ENCODE results near the gene VIPR2. TPM values are rescaled to one million over a fixed set of nuclear protein-coding genes. Genes with fewer than 3 reads are reported as not detected.

Gene VIPR2
- total and polyA plus RNA-seq, 4 donors: 0.02 to 0.91 (median 0.73) TPM

DNA sequence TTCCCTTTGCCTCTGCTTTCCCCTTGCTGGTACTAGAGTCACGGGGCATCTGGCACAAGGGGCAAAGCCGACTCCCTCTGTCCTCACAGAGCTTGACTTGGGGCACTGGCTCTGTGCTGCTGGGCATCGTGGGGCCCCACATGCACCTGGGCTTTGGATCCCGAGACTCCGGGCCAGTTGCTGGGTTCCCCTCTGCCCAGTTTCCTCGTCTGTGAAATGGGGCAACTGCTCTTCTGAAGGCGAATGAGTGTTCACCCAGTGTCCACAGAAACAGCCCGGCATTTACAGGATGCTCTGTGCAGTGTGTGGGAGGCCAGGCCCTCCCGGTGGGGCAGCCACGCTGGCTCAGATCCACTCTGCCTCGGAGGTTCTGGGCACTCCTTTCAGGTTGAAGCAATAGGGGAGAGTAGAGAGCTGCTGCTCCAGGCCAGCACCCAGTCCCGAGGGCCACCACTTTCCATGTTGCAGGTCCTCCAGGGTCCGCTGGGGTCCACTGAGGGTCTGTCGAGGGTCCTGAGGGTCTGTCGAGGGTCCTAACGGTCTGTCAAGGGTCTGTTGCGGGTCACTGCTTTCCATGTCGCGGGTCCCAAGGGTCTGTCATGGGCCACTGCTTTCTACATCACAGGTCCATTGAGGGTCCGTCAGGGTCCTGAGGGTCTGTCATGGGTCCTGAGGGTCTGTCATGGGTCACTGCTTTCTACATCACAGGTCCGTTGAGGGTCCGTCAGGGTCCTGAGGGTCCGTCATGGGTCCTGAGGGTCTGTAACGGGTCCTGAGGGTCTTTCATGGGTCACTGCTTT, 103.6 kb downstream of the VIPR2 start:
- TF ChIP-seq, protein P1, sequence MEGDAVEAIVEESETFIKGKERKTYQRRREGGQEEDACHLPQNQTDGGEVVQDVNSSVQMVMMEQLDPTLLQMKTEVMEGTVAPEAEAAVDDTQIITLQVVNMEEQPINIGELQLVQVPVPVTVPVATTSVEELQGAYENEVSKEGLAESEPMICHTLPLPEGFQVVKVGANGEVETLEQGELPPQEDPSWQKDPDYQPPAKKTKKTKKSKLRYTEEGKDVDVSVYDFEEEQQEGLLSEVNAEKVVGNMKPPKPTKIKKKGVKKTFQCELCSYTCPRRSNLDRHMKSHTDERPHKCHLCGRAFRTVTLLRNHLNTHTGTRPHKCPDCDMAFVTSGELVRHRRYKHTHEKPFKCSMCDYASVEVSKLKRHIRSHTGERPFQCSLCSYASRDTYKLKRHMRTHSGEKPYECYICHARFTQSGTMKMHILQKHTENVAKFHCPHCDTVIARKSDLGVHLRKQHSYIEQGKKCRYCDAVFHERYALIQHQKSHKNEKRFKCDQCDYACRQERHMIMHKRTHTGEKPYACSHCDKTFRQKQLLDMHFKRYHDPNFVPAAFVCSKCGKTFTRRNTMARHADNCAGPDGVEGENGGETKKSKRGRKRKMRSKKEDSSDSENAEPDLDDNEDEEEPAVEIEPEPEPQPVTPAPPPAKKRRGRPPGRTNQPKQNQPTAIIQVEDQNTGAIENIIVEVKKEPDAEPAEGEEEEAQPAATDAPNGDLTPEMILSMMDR (IDR thresholded peaks at IDR 0.05; ENCODE audit: control extremely low read depth, extremely low read depth): no peak
- Histone ChIP-seq H3K4me1 (ENCODE audit: control insufficient read depth in 5 of 5, insufficient read depth in 5 of 5, low read length in 5 of 5) (peaks cover 0 to 7% (median 0%) of the 10 kb centered on the region in 5 donors), H3K36me3 (ENCODE audit: control insufficient read depth in 4 of 4, insufficient read depth in 4 of 4, low read length in 4 of 4) (no peaks in the 10 kb centered on the region), H3K27me3 (ENCODE audit: control insufficient read depth in 3 of 3, insufficient read depth in 3 of 3, low read length in 2 of 3) (no peaks in the 10 kb centered on the region), H3K27ac (ENCODE audit: low read depth in 1 of 2, low read length in 1 of 2) (no peak overlapping the region), H3K9ac (ENCODE audit: insufficient read depth in 1 of 2, low read length in 2 of 2) (no peak overlapping the region), H3K9me3 (ENCODE audit: control insufficient read depth in 4 of 4, insufficient read depth in 3 of 4, low read length in 3 of 4) (peaks cover 0 to 3% (median 0%) of the 10 kb centered on the region in 4 donors), H3K4me3 (no peak overlapping the region)
- 93 to 94% methylated on average over 24 of the region's 24 CpGs for WGBS, 2 donors
- ATAC-seq (ENCODE audit: insufficient read depth, low FRiP score): no peak
- DNase-seq: peak in 1 of 3 donors; percentile 6

DNA sequence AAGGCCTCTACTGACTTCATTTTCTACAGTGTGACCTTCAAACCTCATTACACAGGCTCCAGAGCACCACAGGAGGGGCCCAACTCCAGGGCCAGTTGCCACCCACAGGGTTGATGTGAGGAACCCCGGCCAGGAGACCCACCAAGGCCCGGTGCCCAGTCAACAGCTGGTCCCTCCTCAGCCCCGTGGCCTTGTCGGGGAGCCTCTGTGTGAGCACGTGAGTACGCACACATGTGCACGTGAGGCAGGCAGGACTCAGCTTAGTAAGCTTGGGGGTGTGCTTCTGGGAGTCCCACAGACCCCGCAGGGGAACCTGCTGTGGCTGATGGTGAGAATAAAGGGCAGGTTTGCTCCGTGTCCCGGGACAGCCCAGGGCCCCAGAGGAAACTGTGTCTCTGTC, 104.5 kb downstream of the VIPR2 start:
- peaks cover 0 to 7% (median 0%) of the 10 kb centered on the region in 5 donors for H3K4me1 ChIP-seq (ENCODE audit: control insufficient read depth in 5 of 5, insufficient read depth in 5 of 5, low read length in 5 of 5)
- H3K4me3 ChIP-seq: no peak overlapping the region
- no peak overlapping the region for H3K9ac ChIP-seq (ENCODE audit: insufficient read depth in 1 of 2, low read length in 2 of 2)
- peak in 1 of 3 donors; percentile 6 for DNase-seq
- TF ChIP-seq, protein P1 (IDR thresholded peaks at IDR 0.05; ENCODE audit: control extremely low read depth, extremely low read depth): no peak
- H3K36me3 ChIP-seq (ENCODE audit: control insufficient read depth in 4 of 4, insufficient read depth in 4 of 4, low read length in 4 of 4): no peaks in the 10 kb centered on the region
- H3K27ac ChIP-seq (ENCODE audit: low read depth in 1 of 2, low read length in 1 of 2): no peak overlapping the region
- ATAC-seq (ENCODE audit: insufficient read depth, low FRiP score): no peak
- 83 to 86% methylated on average over 10 of the region's 10 CpGs for WGBS, 2 donors
- no peaks in the 10 kb centered on the region for H3K27me3 ChIP-seq (ENCODE audit: control insufficient read depth in 3 of 3, insufficient read depth in 3 of 3, low read length in 2 of 3)
- peaks cover 0 to 3% (median 0%) of the 10 kb centered on the region in 4 donors for H3K9me3 ChIP-seq (ENCODE audit: control insufficient read depth in 4 of 4, insufficient read depth in 3 of 4, low read length in 3 of 4)

DNA sequence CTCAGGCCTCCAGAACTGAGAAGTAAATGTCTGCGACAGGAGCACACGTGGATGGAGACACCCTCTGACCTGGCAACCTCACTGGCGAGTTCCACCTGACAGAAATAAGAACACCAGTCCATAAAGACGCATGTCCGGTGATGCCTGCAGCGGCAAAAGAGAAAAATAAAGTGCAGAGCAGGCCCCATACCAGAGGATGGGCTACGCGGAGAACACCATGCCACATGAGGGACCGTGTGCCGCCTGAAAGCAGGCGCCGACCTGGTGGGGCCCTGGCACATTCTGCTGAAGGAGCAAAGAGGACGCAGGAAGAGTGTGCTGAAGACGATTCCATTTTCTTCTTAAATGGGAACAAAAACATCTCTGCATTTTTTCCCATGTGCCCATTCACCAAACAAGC, 105.0 kb downstream of the VIPR2 start:
- DNase-seq: no peak
- H3K4me1 ChIP-seq (ENCODE audit: control insufficient read depth in 5 of 5, insufficient read depth in 5 of 5, low read length in 5 of 5): peaks cover 0 to 7% (median 0%) of the 10 kb centered on the region in 5 donors
- WGBS, 2 donors: 90 to 95% methylated on average over 14 of the region's 14 CpGs
- H3K9me3 ChIP-seq (ENCODE audit: control insufficient read depth in 4 of 4, insufficient read depth in 3 of 4, low read length in 3 of 4): peaks cover 0 to 3% (median 0%) of the 10 kb centered on the region in 4 donors
- TF ChIP-seq, protein P1 (IDR thresholded peaks at IDR 0.05; ENCODE audit: control extremely low read depth, extremely low read depth): no peak
- no peak for ATAC-seq (ENCODE audit: insufficient read depth, low FRiP score)
- no peak overlapping the region for H3K27ac ChIP-seq (ENCODE audit: low read depth in 1 of 2, low read length in 1 of 2)
- H3K9ac ChIP-seq (ENCODE audit: insufficient read depth in 1 of 2, low read length in 2 of 2): no peak overlapping the region
- H3K4me3 ChIP-seq: no peak overlapping the region
- no peaks in the 10 kb centered on the region for H3K27me3 ChIP-seq (ENCODE audit: control insufficient read depth in 3 of 3, insufficient read depth in 3 of 3, low read length in 2 of 3)
- no peaks in the 10 kb centered on the region for H3K36me3 ChIP-seq (ENCODE audit: control insufficient read depth in 4 of 4, insufficient read depth in 4 of 4, low read length in 4 of 4)

Measured in lung (tissue), 12 donors.